HG03103 (cell line): ENCODE measurements around the gene GIT1.

Source experiments
- ATAC-seq: cut with Tn5 transposase; IDR thresholded peaks from one replicate; pipeline ENCODE4 v1.9.1; 2021; ENCODE audit warnings: low read depth; ENCODE audit not compliant: unreplicated experiment

GIT1 gene

DNA sequence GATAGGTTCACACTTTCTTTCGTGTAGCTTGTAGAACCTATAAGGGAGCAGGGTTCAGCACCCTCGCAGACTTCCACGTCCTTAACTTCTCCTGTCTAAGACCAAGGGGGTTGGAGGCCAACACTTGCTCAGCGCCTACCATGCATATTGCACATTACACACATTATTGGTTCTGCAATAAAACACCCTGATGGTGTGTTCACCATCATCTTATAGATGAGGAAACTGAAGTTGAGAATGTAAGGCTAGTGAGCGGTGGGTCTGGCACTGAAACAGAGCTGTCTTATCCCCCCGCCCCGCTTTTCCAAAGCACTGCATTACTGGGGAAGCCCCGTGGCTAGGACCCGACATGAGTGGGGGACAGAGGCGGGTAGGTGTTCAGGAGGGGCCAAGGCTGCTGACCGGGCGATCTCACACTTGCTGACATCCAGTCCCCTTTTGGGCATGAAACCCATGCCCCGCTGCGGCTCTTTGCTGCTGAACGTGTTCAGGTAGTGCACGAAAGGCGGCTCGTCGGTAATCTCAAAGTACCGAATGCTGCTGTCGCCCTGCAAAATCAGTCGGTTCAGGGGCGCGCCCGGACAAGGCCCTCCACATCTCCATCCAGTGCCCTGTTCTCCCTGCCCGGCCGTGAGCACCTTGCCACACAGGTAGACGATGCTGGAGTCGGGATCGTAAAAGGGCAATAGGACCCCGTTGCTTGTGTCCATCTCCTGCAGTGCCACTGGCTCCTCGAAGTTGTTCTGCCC is 27.0 kb upstream of the GIT1 start:
- no peak for ATAC-seq

GRCh38 chr17:29615492-29616299 is 26.2 kb upstream of the GIT1 start:
- no peak for ATAC-seq

DNA sequence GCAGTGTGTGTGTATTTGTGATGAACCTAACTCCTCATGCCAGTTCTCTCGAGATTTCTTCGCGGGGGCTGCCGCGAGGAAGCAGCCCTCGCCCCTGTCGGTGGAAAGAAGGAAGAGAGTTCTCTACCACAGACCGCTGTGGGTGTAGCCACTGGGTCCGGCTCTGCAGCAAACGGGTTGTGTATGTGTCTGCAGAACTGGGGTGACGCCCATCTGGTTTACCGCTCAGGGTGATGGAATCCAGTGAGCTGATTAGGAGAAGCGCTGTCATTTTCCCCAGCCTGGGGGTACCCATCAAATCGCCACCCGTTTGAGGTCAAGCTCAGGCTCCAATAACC is 25.6 kb upstream of the GIT1 start:
- ATAC-seq: no peak

DNA sequence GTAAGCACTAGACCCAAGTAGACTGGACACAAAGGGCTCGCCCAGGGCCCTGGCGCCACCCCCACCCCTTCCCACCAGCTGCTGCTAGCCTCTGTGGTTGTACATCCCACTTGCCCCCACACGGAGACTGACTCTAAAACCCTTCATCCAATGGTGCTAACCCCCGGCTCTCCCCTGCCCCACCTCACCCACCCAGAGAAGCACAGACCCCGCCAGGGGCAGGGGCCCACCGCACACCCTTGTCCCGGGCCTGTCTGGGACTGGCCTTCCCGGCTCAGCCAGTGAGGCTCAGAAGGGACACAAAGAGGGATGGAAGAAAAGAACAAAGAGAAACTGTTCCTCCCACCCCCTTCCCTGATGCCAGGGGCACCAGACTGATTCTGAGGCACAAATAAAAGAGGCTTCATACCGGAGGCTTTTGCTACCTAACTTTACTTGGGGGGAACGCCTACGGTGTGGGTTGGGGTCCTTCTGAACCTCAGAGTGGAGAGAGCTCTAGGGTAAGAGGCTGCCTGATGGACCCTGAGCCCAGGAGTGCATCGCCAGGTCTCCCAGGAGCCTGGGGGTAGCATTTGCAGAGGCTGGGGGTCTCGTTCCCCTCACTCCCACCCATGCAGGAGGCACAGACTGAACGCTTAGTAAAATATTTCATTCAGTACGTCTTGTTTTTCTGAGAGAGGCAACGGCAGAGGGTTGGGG is 25.1 kb upstream of the GIT1 start:
- no peak for ATAC-seq

DNA sequence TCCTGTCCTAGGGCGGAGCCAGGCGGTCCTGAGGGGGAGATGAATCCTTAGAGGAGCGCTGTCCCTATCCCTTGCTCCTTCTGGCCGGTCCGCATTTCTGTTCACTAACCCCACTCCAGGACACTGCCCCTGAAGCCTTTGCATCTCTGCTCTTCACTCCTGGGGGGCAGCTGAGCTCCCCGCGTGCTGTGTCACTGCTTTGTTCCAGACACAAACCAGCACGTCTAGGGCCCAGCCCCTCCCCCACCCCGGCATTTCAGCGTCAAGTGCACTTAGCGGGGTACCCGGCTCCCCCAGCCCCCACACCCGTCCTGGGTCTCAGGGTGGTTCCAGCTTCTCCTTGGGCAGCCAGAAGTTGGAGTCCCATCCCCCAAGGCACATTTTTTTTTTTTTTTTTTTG is 24.4 kb upstream of the GIT1 start:
- ATAC-seq: no peak

DNA sequence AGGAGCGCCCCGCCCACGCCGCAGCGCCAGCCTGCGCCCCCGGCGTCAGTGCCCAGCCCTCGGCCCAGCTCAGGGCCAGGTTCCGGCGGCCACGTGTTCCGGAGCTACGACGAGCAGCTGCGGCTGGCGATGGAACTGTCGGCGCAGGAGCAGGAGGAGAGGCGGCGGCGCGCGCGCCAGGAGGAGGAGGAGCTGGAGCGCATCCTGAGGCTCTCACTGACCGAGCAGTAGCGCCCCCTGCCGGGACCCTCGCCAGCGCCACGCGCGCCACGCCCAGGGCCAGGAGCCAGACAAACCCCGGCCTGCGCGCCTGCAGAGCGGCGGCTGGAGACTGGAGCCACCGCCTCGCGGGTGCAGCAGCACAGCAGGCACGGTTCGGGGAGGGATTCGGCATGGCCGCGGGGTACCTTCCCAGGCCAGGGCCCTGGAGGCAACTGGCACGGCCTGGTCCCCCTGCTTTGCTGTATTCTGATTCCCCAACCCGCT is 23.9 kb upstream of the GIT1 start:
- no peak for ATAC-seq

DNA sequence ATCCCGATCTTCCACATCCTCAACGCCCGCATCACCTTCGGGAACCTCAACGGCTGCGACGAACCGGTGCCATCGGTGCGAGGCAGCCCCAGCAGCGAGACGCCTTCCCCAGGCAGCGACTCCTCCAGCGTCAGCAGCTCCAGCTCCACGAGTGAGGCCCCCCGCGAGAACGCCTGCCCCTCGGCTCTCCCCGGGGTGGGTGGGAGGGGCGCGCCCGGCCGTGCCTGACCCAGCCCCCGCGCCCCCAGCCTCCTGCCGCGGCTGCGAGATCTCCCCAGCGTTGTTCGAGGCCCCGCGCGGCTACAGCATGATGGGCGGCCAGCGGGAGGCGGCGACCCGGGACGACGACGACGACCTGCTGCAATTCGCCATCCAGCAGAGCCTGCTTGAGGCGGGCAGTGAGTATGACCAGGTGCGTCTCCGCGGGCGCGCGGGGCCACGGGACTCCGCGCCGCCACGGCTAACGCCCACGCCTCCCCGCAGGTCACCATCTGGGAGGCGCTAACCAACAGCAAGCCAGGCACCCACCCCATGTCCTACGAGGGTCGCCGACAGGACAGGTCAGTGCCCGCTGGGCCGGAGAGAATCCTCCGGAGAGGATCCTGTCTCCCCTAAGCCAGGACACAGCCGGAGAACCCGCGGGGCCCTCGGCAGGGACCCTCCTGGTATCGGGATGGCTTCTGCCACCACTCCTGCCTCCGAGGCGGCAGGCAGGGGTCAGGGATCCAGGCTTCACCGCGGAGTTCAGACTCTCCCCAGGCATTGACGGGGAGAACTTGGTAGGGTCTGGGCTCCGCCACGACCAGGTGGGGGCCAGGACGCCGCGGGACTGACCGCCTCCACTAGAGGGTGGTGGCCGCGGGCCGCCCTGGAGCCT is 23.2 kb upstream of the GIT1 start:
- no peak for ATAC-seq

GRCh38 chr17:29612094-29612403 is 22.6 kb upstream of the GIT1 start:
- no peak for ATAC-seq

DNA sequence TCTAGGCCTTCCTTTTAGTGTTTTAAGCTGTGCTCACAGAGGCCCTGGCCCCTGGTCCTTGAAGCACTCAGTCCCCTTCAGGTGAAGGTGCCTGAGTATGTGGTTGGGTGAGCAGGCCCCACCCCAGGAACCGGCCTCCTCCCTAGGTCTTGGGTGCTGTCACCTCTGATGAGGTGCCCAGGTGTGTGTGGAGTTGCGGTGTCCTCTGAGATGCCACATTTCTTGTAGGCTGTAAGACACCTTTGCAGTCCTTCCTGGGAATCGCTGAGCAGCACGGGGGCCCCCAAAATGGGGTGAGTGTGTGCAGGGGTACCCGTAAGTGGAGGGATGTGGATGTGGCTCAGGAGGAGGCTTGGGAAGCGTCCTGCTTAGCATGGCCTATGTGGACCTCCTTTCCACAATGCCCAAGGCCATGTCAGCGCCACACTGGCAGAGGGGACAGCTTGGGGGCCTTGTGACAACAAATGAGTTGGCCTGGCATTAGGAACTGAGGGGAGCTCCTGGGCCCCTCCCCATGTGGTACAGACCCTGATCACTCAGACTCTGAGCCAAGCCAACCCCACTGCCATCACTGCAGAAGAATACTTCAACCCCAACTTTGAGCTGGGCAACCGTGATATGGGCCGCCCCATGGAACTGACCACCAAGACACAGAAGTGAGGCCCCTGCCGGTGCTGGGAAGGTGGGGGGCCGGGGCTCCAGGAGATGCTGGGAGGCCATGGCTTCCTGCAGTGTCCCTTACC is 22.1 kb upstream of the GIT1 start:
- no peak for ATAC-seq

DNA sequence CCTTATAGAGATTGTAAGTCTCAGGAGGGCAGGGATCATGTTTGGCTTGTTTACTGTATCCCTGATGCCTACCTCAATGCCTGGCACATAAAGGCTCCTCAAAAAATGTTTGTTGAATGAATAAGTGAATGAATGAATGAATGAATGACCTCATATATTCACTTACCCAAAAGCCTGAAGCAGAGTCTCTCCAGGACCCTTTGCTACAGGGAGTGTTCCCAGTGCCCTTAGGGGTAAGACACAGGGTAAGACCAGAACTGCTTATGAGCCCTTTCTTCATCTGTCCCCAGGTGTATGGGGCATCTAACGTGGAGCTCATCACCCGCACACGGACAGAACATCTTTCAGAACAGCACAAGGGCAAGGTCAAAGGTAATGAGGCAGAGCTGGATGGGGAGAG is 20.9 kb upstream of the GIT1 start:
- ATAC-seq: no peak

DNA sequence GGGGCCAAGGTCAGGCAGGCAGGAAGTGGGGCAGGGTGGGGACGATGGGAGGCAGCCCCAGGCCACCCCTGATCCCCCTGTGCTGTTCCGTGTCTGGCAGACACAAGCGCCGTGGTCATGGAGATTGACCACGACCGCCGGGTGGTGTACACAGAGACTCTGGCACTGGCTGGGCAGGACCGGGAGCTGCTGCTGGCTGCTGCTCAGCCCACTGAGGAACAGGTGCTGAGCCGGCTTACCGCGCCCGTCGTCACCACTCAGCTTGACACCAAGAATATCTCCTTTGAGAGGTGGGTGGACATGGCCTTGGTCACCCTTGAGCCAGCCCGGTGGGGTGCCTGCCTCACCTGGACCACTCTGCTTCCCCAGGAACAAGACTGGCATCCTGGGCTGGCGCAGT is 19.5 kb upstream of the GIT1 start:
- no peak for ATAC-seq

- ATAC-seq: no peak
Measured at GRCh38 chr17:29607557-29608195, 18.2 kb upstream of the GIT1 start.

- no peak for ATAC-seq
Measured at GRCh38 chr17:29603109-29603674, 13.7 kb upstream of the GIT1 start.

DNA sequence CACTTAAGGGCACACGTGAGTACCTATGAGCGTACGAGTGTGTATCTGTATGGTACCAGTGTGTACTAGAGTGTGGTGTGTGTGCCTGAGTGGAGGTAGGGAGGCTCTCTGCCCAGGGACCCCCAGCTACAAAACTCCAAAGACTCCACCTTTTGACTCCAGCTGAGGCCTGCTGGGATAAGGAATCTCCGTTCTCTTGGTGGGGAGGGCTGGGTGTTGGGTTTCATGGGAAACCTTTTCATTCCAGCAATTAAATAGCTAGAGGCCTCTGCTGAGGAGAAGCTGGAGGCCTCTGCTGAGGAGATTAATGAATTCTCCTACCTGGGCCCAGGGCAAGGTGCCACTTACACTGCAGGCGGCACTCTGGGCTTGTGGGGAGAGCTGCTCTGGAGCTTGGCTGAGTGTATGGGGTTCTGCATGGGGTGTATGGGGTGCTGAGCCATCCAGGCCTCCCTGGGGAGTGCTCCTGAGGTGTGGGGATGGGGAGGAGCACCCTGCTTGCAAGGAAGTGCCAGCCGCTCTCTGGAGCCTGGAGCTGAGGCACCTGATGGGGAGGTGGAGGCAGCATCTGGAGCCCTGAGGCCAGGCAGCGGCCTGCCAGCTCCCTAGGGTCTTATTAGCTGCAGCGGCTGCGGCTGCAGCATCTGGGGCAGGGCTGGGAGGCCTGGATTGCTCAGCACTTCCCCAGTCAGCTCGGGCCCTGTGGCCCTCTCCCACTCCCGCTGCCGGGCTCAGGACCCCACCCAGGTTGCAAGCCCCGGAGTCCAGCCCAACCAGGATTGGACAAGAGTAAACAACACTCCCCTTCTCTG is 8.1 kb upstream of the GIT1 start:
- no peak for ATAC-seq

DNA sequence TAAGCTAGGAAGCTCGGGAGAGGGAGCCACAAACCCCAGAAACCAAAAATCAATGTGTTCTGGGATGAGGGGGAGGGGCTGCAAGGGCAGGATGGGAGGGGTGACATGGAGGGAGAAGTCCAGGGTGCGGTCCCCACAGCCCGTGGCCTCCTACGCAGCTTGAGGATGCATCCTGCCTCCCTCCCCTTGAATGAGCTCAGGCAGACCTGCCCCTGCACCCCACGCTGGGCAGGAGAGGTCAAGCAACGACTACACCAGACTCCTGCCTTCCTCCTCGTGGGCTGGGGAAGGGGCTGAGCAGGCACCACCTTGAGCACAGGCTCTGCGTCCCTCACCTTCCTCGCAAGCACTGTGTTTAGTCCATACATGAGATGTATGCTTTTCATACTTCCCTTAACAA is 7.4 kb upstream of the GIT1 start:
- no peak for ATAC-seq

GRCh38 chr17:29595943-29596774 is 6.7 kb upstream of the GIT1 start:
- ATAC-seq: no peak

- ATAC-seq: no peak
Measured at GRCh38 chr17:29595107-29595942, 5.9 kb upstream of the GIT1 start.
